Embryonic facial prominence (tissue), 1 donor: ENCODE data around the gene SNTA1.
"Not testable (repeated sequence)": the region's sequence is repeated elsewhere in the genome, so short reads cannot be mapped to it uniquely, and the experiment has no call there.

Experiments
- DNase-seq: peaks from one replicate; pipeline ENCODE4 v3.0.0-alpha.2; 2016; ENCODE audit errors: extremely low spot score

Gene SNTA1

DNA sequence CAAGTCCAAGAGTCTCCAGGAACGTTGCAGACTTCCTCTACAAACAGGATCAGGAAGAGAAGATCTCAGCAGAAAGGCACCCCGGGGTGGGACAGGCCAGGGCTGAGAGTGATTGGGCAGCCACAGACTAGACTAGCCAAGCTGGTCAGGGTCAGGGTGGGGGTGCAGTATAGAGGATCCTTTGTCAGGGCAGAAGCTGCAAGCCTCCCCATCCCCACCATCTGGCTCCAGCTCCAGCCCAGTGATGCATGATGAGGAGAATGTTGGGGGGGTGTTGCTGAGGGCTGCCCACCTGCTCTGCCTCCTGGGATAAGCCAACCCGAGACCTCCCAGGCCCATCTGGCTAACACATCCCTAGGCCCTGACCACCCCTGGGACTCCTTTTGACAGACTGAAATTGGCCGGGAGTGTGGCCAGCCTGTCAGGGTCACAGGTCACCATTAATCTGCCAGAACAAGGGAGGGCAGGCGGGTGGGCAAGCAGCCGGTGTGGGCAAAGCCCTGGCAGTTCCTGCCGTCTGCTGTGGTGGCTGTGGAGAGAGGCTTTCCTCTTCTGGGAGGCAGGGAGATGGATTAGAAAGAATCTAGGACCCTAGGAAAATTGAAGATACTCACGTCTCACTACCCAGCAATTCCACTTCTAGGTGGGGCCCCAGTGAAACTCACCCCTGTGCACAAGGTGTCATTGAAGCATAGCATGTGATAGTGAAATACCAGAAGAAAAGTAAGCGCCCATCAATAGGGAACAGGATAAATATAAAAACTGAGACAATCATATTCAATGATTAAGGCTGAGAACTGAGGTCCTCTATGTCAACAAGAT is 22.1 kb upstream of the SNTA1 start:
- DNase-seq = no peak

DNA sequence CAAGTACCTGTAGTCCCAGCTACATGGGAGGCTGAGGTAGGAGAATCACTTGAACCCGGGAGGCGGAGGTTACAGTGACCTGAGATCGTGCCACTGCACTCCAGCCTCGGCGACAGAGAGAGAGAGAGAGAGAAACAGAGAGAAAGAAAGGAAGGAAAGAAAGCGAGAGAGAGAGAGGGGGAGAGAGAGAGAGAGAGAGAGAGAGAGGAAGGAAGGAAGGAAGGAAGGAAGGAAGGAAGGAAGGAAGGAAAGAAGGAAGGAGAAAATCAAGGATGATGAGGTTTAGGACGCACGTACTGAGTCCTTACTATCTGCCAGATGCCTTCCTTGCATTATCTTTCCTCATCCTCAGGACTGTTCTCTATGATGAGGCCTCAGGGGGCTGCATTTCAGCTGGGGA is 21.2 kb upstream of the SNTA1 start:
- not testable (repeated sequence) for DNase-seq

DNA sequence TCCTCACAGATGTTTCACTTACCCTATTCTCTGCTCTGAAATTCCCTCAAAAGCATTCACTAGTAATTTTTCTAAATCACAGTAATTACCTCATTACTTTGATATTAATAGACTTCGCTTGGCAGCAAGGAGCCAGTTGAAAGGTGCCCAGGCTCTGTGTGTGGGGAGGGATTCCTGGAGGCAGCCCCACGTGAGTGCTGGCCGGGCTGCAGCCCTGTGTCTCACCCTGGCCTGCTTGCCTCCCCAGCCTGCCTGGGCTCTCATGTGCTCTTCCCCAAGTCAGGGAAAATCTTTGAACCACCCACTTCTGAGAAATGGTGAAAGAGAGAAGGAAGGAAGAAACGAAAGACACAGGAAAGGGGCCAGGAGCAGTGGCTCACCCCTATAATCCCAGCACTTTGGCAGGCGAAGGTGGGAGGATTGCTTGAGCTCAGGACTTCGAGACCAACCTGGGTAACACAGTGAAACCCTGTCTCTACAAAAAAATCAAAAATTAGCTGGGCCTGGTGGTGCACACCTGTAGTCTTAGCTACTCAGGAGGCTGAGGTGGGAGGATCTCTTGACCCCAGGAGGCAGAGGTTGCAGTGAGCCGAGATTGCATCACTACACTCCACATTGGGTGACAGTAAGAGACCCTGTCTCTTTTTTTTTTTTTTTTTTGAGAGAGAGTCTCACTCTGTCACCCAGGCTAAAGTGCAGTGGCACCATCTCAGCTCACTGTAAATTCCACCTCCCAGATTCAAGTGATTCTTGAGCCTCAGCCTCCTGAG is 20.0 kb upstream of the SNTA1 start:
- no peak for DNase-seq

DNA sequence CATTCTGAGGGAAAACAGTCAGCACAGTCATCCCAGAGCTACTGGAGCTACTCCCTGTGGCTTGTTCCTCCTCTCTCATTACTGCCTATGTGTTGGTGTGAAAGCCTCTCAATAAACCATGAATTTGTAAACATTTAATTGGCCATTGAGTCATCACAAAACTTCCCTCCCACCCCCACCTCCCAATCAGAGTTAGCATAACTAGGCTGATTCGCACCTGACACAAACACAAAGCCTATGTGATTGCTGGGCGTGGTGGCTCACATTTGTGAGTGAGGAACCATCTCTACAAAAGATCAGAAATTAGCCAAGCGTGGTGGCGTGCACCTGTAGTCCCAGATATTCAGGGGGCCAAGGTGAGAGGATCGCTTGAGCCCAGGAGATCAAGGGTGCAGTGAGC is 17.1 kb upstream of the SNTA1 start:
- DNase-seq = no peak

DNA sequence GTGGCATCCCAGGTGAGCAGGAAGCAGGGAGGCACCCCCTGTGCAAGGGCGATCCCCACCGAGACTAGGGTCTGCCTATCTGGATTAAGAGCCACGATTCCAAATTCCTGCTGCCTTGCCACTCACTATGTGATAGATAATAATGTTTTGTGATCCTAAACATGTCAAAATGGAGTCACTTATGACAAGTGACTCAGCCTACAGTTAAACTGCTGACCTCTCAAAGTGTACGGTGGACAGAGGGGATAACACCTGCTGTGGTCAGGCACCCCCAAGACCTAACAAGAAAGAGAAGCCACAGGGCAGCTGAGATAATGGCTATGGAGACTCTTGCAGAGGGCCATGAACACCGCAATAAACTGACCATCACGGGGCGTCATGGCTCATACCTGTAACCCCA is 16.0 kb upstream of the SNTA1 start:
- DNase-seq = no peak

DNA sequence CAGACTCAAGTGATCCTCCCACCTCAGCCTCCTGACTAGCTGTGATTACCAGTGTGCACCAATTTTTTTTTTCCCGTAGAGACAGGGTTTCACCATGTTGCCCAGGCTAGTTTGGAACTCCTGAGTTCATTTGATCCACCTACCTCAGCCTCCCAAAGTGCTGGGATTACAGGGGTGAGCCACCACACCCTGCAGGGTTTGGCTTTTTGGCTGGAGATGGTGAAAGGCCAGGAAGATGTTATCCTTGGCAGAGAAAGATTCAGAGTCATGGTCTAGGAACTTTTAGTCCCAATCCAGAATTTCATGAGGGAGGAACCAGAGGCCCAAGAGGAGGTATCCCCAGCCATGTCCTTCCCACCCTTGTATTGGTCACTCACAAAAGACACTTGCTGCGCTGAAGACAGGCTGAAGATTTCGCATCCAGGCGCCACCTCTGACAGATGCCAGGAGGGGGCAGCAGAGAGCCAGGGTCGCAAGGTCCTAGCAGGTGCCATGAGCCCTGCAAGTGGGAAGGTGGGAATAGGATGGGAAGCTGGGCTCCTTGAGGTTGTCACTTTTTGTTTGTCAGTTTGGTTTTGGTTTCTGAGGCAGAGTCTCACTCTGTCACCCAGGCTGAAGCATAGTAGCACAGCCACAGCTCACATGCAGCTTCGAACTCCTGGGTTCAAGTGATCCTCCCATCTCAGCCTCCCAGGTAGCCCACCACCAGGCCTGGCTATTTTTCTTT is 13.5 kb upstream of the SNTA1 start:
- DNase-seq = not testable (repeated sequence)

DNA sequence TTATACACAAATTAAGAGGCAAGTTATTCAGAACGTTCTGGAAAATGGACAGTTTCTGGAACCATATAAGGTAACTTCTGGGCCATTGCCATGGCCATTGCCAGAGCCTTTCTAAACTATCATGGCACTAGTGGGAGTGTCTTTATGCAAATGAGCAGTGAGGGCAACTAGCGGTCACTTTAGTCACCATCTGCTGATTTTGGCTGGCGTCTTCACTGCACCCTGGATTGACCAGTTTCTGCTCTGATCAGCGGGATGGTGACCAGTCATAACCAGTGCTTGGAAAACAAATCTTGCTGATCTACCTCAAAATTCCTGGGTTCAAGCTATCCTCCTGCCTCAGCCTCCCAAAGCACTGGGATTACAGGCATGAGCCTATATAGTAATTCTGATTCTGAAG is 7.3 kb upstream of the SNTA1 start:
- DNase-seq = no peak

DNA sequence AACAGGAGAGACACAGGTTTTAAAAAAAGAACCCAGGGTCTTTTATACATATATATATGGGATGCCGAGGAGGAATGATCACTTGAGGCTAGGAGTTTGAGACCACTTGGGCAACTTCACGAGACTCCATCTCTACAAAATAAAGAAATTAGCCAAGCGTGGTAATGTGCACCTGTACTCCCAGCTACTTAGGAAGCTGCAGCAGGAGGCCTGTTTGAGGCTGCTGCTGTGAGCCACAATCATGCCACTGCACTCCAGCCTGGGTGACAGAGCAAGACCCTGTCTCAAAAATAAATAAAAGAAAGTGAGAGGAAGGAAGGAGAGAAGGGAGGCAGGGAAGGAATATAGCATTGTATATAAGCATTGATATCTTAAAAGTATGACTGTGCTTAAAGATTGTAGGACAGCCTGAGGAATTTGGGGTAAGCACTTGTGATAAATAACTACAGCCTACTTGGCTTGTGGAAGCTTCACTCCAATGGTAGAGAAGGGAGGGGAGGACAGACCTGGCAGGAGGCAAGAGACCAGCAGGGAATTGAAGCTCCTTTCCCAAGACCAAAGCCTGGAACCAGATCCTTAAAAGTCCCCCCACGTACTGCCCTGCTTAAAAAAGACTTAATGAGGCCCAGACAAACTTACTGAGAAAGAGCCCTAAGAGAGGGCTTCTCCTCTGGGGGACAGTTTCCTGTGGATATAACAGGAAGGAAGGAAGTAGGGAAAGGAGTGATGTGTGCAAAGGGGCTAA is 2.5 kb upstream of the SNTA1 start:
- no peak for DNase-seq

DNA sequence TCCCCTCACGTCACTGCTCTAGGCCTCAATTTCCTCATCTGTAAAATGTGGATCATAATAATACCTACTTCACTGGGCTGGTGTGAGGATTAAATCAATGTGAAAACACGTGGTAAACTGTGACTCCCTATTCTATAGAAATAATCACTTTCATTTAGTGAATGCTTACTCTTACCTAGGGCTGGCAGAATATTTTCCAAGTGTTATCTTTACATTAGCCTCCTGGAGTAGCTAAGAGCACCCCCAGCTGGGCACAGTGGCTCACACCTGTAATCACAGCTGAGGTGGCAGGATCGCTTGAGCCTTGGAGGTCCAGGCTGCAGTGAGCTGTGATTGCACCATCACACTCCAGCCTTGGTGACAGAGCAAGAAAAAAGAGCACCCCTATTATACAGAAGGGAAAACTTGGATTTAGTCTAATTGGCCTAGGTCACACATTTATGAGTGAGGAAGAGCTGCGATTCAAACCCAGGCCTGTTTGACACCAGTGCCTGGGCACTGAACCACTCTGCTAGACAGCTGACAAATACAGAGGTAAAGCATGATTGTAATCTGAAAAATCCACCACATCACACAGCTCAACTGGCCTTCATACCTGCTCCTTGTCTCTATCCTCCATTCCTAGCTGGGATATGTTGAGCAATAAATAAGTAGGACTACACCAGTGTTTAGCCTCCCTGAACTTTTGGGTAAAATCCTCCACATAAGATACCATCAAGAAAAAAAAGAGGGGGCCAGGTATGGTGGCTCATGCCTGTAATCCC is 1.4 kb upstream of the SNTA1 start:
- no peak for DNase-seq

DNA sequence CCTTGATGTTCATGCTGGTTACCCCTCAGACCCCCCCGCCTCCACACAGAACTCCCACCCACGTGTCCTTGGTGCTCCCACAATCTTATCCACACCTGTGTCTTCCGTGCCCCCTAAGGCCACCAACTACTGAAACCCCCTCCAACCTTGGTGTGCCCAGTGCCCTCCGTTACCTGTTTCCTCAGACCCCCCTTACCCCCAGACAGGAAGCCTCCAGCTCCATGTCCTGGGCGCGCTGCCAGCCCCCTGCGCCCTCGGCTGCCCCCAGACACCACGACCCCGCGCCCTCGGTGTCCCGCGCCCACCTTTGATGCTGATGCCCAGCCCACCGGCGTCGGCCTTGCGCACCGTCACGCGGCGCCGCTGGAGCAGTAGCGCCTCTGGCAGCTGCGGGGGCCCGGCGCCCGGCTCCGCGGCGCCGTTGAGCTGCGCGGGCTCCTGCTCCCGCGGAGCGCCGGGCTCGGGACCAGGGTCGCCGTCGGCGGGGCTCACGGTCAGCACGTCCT is 504 bp downstream of the SNTA1 start:
- DNase-seq = no peak

DNA sequence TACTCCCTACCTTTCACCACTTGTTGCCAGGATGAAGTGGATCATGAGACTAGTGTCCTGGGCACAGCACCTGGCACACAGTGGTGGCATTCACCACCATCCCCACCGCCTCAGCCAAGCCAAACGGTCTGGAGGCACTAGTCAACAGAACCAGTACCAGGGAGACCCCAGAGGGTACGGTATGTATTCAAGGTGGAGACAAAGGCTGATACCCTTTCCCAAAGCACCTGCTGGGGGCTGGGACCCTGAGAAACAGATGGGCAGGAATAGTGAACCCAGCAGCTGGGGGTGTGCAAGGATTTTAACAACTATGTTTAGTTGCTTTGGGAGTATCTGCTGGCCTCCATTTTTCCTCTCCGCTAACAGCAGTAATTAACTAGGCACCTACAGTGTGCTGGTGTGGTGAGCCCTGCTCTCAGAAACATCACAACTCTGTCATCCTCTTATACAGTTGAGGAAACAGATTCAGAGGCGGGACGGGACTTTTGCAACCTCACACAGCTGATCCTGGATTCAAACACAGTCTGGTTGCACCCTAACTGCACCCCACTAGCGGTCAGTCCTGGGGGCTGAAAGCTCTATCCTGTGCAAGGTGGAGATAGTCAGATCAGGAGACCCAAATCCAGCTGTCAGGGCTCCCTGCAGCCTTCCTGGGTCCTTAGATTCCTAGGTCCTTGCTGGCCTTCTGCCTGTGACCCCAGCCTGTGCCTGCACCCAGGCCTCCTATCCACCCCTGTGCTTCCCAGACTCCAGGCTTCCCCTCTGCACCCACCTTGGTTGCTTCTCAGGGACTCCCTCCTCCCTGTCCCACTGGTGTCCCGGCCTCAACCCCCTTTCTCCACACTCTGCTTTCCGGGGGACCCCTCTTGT is 1.2 kb downstream of the SNTA1 start:
- DNase-seq = no peak

DNA sequence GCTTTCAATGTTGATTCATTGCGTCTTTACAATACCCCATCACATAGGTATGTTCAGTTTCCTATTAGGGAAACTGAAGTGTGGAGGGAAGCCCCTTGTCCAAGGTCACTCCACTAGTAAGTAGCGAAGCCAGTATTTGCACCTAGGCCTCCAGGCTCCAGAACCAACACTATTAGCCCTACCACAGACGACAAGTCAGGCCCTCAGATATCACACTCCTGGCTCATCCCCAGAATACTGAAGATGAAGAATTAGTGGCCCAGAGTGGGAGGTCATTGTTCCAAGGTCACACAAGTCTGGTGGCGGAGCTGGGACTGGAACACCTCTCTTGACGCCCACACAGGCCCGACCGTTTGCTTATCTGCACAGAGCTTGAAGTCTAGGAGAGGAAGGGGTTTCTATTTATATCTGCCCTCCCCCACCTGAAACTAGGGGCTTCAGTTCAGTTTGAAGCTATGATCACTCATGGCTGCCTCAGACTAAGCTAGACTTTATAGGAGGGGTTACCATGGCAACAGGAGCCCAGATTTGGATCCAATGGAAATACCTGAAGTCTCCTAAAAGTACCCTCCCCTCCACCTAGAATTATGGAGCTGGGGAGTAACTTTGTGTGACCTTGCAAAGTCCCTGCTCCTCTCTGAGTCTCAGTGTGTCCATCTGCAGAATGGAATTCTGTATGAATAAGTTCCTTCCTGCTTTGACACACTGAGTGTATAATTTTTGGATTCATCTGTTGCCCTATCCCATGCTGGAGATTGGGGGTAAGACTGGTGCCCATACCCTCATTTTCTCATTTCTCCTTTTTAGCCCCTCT is 2.2 kb downstream of the SNTA1 start:
- DNase-seq = no peak

DNA sequence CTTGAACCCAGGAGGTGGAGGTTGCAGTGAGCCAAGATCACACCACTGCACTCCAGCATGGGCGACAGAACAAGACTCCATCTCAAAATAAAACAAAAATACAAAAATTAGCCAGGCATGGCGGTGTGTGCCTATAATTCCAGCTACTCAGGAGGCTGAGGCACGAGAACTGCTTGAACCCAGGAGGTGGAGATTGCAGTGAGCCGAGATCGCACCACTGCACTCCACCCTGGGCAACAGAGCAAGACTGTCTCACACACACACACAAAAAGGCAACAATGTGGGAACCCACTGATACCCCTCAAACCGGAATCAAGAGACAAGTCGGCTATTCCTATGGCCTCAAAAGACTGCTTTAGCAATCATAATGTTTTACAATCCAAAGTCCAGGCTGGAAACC is 3.0 kb downstream of the SNTA1 start:
- not testable (repeated sequence) for DNase-seq

DNA sequence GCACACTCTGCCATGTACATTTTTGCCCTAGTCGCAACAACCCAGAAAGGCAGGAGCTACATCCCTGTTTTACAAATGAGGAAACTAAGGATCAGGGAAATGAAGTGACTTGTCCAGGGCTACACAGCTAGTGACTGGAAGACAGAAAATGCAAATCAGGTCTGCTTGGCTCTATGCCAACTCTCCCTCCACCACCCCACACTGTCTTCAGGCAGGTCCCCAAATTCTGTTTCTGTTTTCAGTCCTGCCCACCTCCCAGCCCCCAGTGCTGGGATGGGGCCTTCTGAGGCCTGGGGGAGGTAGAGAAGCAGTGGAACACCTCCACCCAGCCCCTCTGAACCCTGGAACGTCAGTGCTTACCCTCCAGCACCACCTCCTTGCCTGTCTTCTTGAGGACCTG is 5.1 kb downstream of the SNTA1 start:
- DNase-seq = no peak

DNA sequence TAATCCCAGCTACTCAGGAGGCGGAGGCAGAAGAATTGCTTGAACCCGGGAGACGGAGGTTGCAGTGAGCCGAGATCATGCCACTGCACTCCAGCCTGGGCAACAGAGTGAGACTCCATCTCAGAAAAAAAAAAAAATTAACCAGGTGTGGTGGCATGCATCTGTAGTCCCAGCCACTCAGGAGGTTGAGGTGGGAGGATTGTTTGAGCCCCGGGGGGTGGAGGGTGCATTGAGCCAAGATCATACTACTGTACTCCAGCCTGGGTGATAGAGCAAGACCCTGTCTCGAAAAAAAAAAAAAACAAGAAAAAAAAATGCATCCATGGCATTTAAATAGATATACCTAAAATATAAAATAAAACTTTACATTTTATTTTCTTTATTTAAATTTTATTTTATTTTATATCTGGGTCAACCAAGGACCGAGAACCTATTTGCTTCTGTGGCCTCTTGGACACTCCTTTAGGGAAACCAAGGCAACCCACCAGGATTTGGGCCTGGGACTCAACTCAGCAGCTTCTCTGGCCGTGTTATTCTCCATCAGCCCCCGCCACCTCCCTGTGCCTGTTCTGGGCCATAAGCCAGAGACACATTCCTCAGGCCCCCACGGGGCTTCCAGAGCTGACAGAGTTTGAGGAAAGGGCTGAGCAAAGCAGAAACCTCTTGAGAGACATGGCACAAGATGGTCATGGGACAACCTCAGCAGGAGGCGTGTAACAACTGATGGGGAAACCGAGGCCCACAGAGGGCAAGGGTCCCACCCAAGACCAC is 6.2 kb downstream of the SNTA1 start:
- no peak for DNase-seq

DNA sequence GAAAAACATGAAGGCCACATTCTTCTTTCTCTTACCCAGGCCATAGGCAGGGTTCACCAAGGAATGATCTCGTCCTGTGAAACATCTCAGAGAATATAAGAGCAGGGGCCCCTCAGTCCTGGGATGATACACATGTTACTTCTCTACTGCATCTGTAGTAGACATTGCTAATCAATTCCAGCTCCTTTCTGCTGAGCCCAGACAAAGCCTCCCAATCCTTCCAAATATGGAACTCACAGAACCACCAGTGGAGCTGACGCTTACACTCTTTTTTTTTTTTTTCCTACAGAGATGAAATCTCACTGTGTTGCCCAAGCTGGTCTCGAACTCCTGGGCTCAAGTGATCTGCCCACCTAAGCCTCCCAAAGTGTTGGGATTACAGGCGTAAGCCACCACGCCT is 9.1 kb downstream of the SNTA1 start:
- DNase-seq = no peak

DNA sequence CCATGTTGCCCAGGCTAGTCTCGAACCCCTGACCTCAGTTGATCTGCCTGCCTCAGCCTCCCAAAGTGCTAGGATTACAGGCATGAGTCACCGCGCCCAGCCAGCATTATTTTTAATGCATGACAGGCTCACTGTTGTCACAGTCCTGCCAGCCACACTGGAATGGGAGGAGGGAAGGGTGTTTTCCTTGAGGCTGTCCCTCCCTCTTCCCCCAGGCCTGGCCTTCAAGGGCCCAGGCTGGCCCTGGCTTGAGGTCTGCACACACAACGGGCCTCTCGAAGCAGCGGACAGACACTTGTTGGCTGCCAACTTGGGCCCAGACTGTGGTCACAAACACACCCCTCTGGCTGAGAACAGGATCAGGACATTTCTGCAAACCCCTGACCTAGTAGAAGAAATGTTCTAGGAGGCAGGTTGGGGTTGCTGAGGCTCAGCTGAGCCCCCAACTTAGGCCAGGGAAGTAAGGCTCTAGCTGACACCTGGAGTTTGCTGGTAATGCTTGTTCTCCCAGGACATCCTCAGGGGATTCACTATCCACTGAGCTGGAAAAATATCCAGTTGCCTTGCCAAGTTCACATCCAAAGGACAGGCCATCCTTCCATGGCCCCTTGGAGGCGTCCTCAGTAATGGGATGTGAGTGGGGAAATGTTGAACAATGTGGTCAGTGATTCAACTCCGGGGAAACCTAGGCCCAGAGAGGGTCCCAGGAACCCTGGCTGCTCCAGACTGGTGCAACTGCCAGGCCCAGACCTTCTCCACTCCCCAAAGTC is 9.9 kb downstream of the SNTA1 start:
- DNase-seq = no peak
